Fibroblast of lung (primary cell): Measurements from ENCODE around the gene PPP2R5A.

Source experiments
- EZH2 ChIP-seq: IDR thresholded peaks from 2 replicates; pipeline ENCODE4 v1.5.1; 2012; ENCODE audit warnings: low read length, control low read depth, mild to moderate bottlenecking; ENCODE audit errors: missing control alignments
- TF ChIP-seq, protein P1 (sequence below), 2 donors: IDR thresholded peaks in 1 of 2; conservative IDR thresholded peaks in 1 of 2; 1 replicate in 1 of 2; 2 replicates in 1 of 2; pipeline ENCODE4 v1.5.1; 2011 to 2012; ENCODE audit warnings: low read length in 2 of 2, control low read depth in 1 of 2, inconsistent platforms in 1 of 2, low read depth in 1 of 2, mild to moderate bottlenecking in 1 of 2

GRCh38 chr1:212351588-212352362 lies 66.6 kb downstream of the PPP2R5A start:
- TF ChIP-seq EZH2 = no peak
- TF ChIP-seq, protein P1, sequence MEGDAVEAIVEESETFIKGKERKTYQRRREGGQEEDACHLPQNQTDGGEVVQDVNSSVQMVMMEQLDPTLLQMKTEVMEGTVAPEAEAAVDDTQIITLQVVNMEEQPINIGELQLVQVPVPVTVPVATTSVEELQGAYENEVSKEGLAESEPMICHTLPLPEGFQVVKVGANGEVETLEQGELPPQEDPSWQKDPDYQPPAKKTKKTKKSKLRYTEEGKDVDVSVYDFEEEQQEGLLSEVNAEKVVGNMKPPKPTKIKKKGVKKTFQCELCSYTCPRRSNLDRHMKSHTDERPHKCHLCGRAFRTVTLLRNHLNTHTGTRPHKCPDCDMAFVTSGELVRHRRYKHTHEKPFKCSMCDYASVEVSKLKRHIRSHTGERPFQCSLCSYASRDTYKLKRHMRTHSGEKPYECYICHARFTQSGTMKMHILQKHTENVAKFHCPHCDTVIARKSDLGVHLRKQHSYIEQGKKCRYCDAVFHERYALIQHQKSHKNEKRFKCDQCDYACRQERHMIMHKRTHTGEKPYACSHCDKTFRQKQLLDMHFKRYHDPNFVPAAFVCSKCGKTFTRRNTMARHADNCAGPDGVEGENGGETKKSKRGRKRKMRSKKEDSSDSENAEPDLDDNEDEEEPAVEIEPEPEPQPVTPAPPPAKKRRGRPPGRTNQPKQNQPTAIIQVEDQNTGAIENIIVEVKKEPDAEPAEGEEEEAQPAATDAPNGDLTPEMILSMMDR (conservative IDR thresholded peaks at IDR 0.05 in 1 of 2, IDR thresholded peaks at IDR 0.05 in 1 of 2; ENCODE audit: low read depth in 1 of 2, low read length in 2 of 2) = no peak
